Lower leg skin (tissue), 3 donors: ENCODE results near the gene NECTIN1.

Source experiments
- CTCF ChIP-seq, 3 donors: fragments of 450-650 bp; IDR thresholded peaks; one replicate each; pipeline ENCODE4 v1.5.1; 2016; ENCODE audit warnings: antibody characterized with exemption in 3 of 3, mild to moderate bottlenecking in 3 of 3, moderate library complexity in 2 of 3
- POLR2A ChIP-seq, 2 donors: fragments of 450-650 bp; IDR thresholded peaks; one replicate each; pipeline ENCODE4 v1.6.1; 2016 to 2017; ENCODE audit warnings: antibody characterized with exemption in 2 of 2, mild to moderate bottlenecking in 1 of 2, moderate library complexity in 1 of 2

- no peak for TF ChIP-seq CTCF (IDR thresholded peaks at IDR 0.05)
- no peak for TF ChIP-seq POLR2A (IDR thresholded peaks at IDR 0.05)
Measured at GRCh38 chr11:119626871-119627270, 102.1 kb downstream of the NECTIN1 start.
